Bronchial epithelial cell (primary cell): ENCODE measurements around the gene DENND2C. TPM values are rescaled to one million over a fixed set of nuclear protein-coding genes. Genes with fewer than 3 reads are reported as not detected.
A peak's percentile ranks its signal among the peaks of the same experiment; 100 is the strongest.

ENCODE experiments used
- DNase-seq: peaks from one replicate; pipeline ENCODE4 v3.0.0-alpha.2; 2010; ENCODE audit warnings: low read depth
- FAIRE-seq: peaks from 2 replicates; lab custom pipeline; 2011; peaks lifted over from hg19 to GRCh38; lab: Jason Lieb, UNC
- H3K27me3 ChIP-seq: 2 replicates; pipeline ENCODE4 v1.5.1; 2011; ENCODE audit warnings: low read length; ENCODE audit not compliant: control insufficient read depth, insufficient read depth
- H3K36me3 ChIP-seq: 2 replicates; pipeline ENCODE4 v1.5.1; 2011; ENCODE audit warnings: low read length; ENCODE audit not compliant: control insufficient read depth, insufficient read depth
- H3K4me3 ChIP-seq: 2 replicates; pipeline ENCODE4 v1.5.1; 2011; ENCODE audit warnings: mild to moderate bottlenecking, low read depth, low read length, control low read depth
- CTCF ChIP-seq: IDR thresholded peaks from 2 replicates; pipeline ENCODE4 v1.5.1; 2011; ENCODE audit warnings: mild to moderate bottlenecking, moderate library complexity, low read length, control low read depth, inconsistent platforms; ENCODE audit not compliant: insufficient read depth, severe bottlenecking
- total RNA-seq: library from RNA; depleted of rRNA; stranded (reverse); fragments of >200 nt; gene quantifications from 2 replicates; pipeline ENCODE4 v1.2.1, GENCODE V29; 2014

Gene DENND2C
- total RNA-seq, 1 donor from 2014 or later, result 18.2 TPM

- FAIRE-seq, result no peak
- Histone ChIP-seq H3K36me3 (no peaks in the 10 kb centered on the region), H3K27me3 (no peaks in the 10 kb centered on the region), H3K4me3 (no peak overlapping the region)
- peak; percentile 81 for DNase-seq
- TF ChIP-seq CTCF, result no peak
Measured at GRCh38 chr1:114549137-114549536, 120.7 kb downstream of the DENND2C start.

- no peaks in the 10 kb centered on the region for H3K27me3 ChIP-seq
- no peak for TF ChIP-seq CTCF
- no peak overlapping the region for H3K4me3 ChIP-seq
- DNase-seq, result no peak
- FAIRE-seq, result no peak
- no peaks in the 10 kb centered on the region for H3K36me3 ChIP-seq
Measured at GRCh38 chr1:114547076-114547475, 122.8 kb downstream of the DENND2C start.

- Histone ChIP-seq H3K36me3 (no peaks in the 10 kb centered on the region), H3K27me3 (no peaks in the 10 kb centered on the region), H3K4me3 (no peak overlapping the region)
- FAIRE-seq, result no peak
- no peak for DNase-seq
- TF ChIP-seq CTCF, result no peak
Measured at GRCh38 chr1:114545796-114546195, 124.1 kb downstream of the DENND2C start.

GRCh38 chr1:114545315-114545714, 124.5 kb downstream of the DENND2C start:
- DNase-seq, result no peak
- no peak for TF ChIP-seq CTCF
- FAIRE-seq, result no peak
- Histone ChIP-seq H3K4me3 (no peak overlapping the region), H3K27me3 (no peaks in the 10 kb centered on the region), H3K36me3 (no peaks in the 10 kb centered on the region)

- FAIRE-seq (no peak), DNase-seq (no peak)
- Histone ChIP-seq H3K36me3 (no peaks in the 10 kb centered on the region), H3K4me3 (no peak overlapping the region), H3K27me3 (no peaks in the 10 kb centered on the region)
- TF ChIP-seq CTCF, result no peak
Measured at GRCh38 chr1:114540821-114541220, 129.0 kb downstream of the DENND2C start.

- Histone ChIP-seq H3K4me3 (no peak overlapping the region), H3K27me3 (no peaks in the 10 kb centered on the region), H3K36me3 (no peaks in the 10 kb centered on the region)
- DNase-seq, result no peak
- FAIRE-seq, result no peak
- no peak for TF ChIP-seq CTCF
Measured at GRCh38 chr1:114540272-114540671, 129.6 kb downstream of the DENND2C start.
